ENCODE data around the gene LPAR6. TPM values are rescaled to one million over a fixed set of nuclear protein-coding genes. Genes with fewer than 3 reads are reported as not detected.
"Not testable (repeated sequence)": the region's sequence is repeated elsewhere in the genome, so short reads cannot be mapped to it uniquely, and the experiment has no call there.

The LPAR6 gene
- total RNA-seq, 4 donors from 2014 or later: 7.8 to 14.2 (median 8.8) TPM

DNA sequence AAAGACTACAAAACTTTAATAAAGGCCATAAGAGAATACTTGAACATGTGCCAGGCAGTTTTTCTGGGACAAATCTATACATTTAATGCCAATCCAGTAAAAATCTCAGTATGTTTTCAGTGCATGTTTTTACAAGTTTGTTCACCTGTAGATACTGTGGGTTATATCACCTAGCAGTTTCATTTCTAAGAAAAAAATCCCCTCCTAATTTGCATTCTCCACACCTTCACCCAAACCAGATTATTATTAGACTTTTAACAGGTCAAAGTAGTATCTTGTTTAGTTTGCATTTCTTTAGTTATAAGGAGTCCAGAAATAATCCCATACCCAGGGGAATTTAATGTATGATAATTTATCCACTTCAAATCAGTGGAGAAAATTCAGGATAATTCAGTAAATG lies 17.0 kb upstream of the LPAR6 start:
- TF ChIP-seq POLR2A (IDR thresholded peaks at IDR 0.05; ENCODE audit: low read depth): no peak
- TF ChIP-seq POLR2AphosphoS5 (IDR thresholded peaks at IDR 0.05): no peak
- TF ChIP-seq CTCF (IDR thresholded peaks at IDR 0.05): no peak
- TF ChIP-seq EP300 (IDR thresholded peaks at IDR 0.05): no peak
- Histone ChIP-seq H3K36me3 (peaks cover 0 to 5% (median 2%) of the 10 kb centered on the region in 4 donors), H3K4me3 (no peak overlapping the region), H3K9me3 (no peaks in the 10 kb centered on the region), H3K27me3 (no peaks in the 10 kb centered on the region), H3K27ac (replicated peaks in 1 of 4) (no peak overlapping the region), H3K4me1 (peaks cover 8 to 17% (median 9%) of the 10 kb centered on the region in 4 donors)
- no peak for DNase-seq (ENCODE audit: extremely low spot score)
- intact Hi-C loops (cut with DNase I): no loop called here

GRCh38 chr13:48429036-48429435 lies 16.1 kb upstream of the LPAR6 start:
- Histone ChIP-seq H3K27me3 (no peaks in the 10 kb centered on the region), H3K27ac (replicated peaks in 1 of 4) (no peak overlapping the region), H3K4me3 (no peak overlapping the region), H3K36me3 (peaks cover 0 to 5% (median 2%) of the 10 kb centered on the region in 4 donors), H3K4me1 (peaks cover 8 to 17% (median 9%) of the 10 kb centered on the region in 4 donors), H3K9me3 (no peaks in the 10 kb centered on the region)
- DNase-seq (ENCODE audit: extremely low spot score): no peak
- intact Hi-C loops (cut with DNase I): no loop called here
- no peak for TF ChIP-seq CTCF (IDR thresholded peaks at IDR 0.05)
- no peak for TF ChIP-seq POLR2A (IDR thresholded peaks at IDR 0.05; ENCODE audit: low read depth)
- no peak for TF ChIP-seq POLR2AphosphoS5 (IDR thresholded peaks at IDR 0.05)
- no peak for TF ChIP-seq EP300 (IDR thresholded peaks at IDR 0.05)
- WGBS: 93% methylated on average over 3 of the region's 3 CpGs

DNA sequence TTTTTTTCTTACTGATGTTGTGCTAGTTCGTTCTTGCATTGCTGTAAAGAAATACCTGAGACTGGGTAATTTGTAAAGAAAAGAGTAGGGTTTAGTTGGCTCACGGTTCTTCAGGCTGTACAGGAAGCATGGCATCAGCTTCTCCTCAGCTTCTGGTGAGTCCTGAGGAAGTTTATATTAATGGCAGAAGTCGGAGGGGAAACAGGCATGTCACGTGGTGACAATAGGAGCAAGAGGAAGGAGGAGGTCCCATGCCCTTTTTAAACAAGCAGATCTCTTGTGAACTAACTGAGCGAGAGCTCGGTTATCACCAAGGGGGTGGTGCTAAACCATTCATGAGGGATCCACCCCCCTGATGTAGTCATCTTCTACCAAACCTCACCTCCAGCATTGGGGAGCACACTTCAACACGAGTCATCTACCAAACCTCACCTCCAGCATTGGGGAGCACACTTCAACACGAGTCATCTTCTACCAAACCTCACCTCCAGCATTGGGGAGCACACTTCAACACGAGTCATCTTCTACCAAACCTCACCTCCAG lies 13.9 kb upstream of the LPAR6 start:
- not testable (repeated sequence) for H3K27ac ChIP-seq (replicated peaks in 1 of 4)
- WGBS: 76% methylated on average over 8 of the region's 9 CpGs

DNA sequence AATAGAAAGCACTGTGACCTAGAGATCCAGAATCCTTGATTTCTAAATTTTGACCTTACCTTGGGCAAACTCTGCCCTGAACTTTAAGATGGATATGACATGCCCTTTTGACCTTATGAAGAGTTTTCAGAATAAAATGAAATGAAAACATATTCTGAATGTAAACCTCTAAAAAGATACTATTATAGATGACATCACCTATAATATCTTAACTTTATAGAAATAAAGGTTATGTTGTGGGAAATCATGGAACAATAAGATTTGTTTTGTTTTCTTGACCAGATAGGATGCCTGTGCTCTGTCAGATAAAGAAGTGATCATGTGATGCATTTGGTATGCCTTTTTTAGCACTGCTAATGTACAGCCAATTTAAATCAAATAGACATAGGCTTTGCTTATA lies 13.1 kb upstream of the LPAR6 start:
- intact Hi-C loops (cut with DNase I): no loop called here
- TF ChIP-seq EP300 (IDR thresholded peaks at IDR 0.05): no peak
- TF ChIP-seq POLR2AphosphoS5 (IDR thresholded peaks at IDR 0.05): no peak

More for the DNA sequence above, 13.9 kb upstream of the LPAR6 start:
- H3K4me3 ChIP-seq; H3K27me3 ChIP-seq; H3K4me1 ChIP-seq; H3K9me3 ChIP-seq; DNase-seq (ENCODE audit: extremely low spot score); H3K36me3 ChIP-seq; intact Hi-C loops (cut with DNase I): not testable (repeated sequence)

GRCh38 chr13:48424212-48424611 lies 11.3 kb upstream of the LPAR6 start:
- DNase-seq (ENCODE audit: extremely low spot score): no peak
- Histone ChIP-seq H3K4me1 (no peaks in the 10 kb centered on the region), H3K4me3 (no peak overlapping the region), H3K9me3 (peaks cover 0 to 5% (median 0%) of the 10 kb centered on the region in 4 donors), H3K27ac (replicated peaks in 1 of 4) (no peak overlapping the region), H3K27me3 (no peaks in the 10 kb centered on the region), H3K36me3 (peaks cover 0 to 5% (median 2%) of the 10 kb centered on the region in 4 donors)
- no peak for TF ChIP-seq CTCF (IDR thresholded peaks at IDR 0.05)
- TF ChIP-seq POLR2AphosphoS5 (IDR thresholded peaks at IDR 0.05): no peak
- TF ChIP-seq POLR2A (IDR thresholded peaks at IDR 0.05; ENCODE audit: low read depth): no peak
- no peak for TF ChIP-seq EP300 (IDR thresholded peaks at IDR 0.05)
- 95% methylated on average over 3 of the region's 3 CpGs for WGBS
- intact Hi-C loops (cut with DNase I): no loop called here

More for the DNA sequence above, 13.1 kb upstream of the LPAR6 start:
- Histone ChIP-seq H3K27ac (replicated peaks in 1 of 4) (no peak overlapping the region), H3K36me3 (peaks cover 0 to 5% (median 2%) of the 10 kb centered on the region in 4 donors), H3K9me3 (peaks cover 0 to under 1% (median 0%) of the 10 kb centered on the region in 4 donors), H3K27me3 (no peaks in the 10 kb centered on the region), H3K4me1 (peaks cover 0 to 6% (median 0%) of the 10 kb centered on the region in 4 donors), H3K4me3 (no peak overlapping the region)
- no peak for DNase-seq (ENCODE audit: extremely low spot score)

GRCh38 chr13:48422003-48422402 lies 9.1 kb upstream of the LPAR6 start:
- WGBS: 96% methylated on average over 5 of the region's 5 CpGs
- H3K27ac ChIP-seq (replicated peaks in 1 of 4); intact Hi-C loops (cut with DNase I); H3K9me3 ChIP-seq; H3K27me3 ChIP-seq; H3K4me1 ChIP-seq; H3K4me3 ChIP-seq; H3K36me3 ChIP-seq; DNase-seq (ENCODE audit: extremely low spot score): not testable (repeated sequence)

Data from esophagus muscularis mucosa (tissue), 4 donors.